GM21423 (cell line): ENCODE results near the gene GRIA4.
"Not testable (repeated sequence)": the region's sequence is repeated elsewhere in the genome, so short reads cannot be mapped to it uniquely, and the experiment has no call there.

Experiments used
- ATAC-seq: cut with Tn5 transposase; IDR thresholded peaks from one replicate; pipeline ENCODE4 v1.9.1; 2021; ENCODE audit warnings: mild to moderate bottlenecking, moderate library complexity; ENCODE audit not compliant: unreplicated experiment

Gene GRIA4

GRCh38 chr11:105783216-105783615 is 173.3 kb downstream of the GRIA4 start:
- ATAC-seq = no peak

- ATAC-seq = not testable (repeated sequence)
Observed at GRCh38 chr11:105785850-105786249, 176.0 kb downstream of the GRIA4 start.

- ATAC-seq = no peak
Observed at GRCh38 chr11:105786741-105787140, 176.9 kb downstream of the GRIA4 start.

GRCh38 chr11:105789579-105790420 is 179.9 kb downstream of the GRIA4 start:
- ATAC-seq = no peak

DNA sequence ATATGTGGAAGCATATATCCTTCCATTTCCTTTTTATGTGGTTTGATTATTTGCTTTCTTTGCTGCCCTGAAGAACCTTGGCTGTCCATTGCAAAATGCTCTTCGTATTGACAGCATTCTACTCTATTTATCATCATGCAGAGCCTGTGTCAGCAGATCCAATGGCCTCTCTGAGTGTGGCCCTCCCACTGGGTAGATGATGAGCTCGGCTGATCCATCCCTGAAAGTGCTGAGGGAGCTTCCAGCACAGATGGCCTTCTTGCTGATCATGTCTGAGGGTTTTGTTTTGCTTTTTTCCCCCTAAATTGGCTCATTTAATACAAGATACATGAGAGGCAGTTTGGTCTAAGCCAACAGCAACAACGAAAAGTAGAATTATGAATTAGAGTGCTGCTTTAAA is 181.0 kb downstream of the GRIA4 start:
- no peak for ATAC-seq

DNA sequence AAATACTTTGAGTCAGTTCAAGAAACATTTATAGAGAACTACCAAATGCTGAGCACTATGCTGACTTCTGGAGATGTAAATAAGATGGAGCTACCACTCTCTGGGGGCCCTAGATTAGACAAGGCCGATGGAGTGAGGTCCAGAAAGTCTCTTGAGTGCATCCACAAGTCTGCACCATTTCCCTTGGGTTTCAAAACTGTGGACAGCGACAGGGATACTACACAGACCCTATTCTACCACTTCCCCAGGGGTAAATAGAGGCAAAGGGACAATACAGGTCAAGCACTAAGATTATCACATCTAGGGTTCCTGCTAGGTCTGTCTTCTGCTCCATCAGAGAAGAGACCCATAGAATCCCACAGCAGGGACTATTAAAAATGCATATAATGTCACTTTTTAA is 183.2 kb downstream of the GRIA4 start:
- ATAC-seq = no peak

DNA sequence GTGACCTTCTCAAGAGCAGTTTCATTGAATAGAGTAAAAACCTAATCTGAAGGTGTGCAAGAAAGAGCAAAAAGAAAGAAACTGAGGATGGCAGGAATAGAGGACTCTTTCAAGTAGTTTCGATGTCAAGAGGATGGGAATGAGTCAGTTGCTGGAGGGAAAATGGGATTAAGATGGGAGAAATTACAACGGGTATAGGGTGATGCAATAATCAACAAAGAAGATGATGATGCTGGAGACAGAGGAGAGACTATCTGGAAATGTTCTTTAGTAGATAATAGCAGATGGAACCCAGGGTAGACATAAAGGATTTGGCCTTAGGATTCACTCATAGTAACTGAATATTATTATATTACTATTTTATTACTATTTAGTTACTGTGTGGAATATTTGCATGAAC is 189.4 kb downstream of the GRIA4 start:
- no peak for ATAC-seq

DNA sequence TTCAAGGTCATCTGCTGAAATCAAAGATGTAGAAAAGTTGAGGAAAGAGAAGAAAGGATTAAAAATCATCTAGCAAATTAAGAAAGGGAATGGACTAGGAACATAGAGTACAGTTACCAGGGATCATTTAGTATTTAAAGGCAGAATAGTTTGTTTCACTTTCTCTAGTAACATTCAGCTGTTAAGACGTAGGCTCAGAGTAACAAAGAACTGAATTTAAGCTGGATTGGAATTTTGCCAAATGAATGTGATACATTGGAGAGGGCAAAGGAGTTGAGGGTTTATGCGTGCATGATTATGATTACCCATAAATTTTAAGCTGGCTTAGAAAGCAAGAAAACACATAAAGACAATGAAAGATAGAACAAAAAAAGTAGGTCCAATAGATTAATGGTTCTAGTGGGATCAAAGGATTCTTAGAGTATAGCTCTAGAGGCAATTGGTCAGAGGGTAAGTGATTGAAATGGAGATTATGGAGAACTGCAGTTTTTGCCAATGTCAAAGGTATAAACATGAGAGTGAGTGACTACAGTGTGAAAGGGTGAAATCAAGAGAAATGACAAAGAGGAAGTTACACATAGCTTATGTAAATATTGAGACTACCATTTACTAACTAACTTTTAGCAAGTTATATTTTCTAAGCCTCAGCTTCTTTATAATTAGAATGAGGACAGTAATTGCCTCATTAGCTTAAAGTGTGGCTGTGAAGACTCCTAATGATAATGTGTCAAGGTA is 190.0 kb downstream of the GRIA4 start:
- no peak for ATAC-seq

DNA sequence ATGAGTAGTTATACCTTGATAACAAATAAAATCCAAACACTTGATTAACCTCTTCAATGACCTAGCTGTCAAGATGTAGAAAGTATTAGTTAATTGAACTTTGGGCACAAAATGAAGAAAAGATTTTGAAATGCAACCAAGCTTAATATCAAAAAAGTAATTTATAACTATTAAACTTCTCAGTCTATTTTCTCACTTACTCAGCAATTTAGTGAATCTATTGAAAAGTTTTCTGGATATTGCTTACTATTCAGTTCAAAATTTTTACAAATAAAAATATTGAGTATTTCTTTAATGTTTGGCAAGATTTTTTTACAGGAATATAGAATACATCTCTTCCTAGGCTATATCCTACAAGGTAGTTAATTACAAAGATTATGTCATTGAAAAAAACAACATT is 192.5 kb downstream of the GRIA4 start:
- no peak for ATAC-seq

DNA sequence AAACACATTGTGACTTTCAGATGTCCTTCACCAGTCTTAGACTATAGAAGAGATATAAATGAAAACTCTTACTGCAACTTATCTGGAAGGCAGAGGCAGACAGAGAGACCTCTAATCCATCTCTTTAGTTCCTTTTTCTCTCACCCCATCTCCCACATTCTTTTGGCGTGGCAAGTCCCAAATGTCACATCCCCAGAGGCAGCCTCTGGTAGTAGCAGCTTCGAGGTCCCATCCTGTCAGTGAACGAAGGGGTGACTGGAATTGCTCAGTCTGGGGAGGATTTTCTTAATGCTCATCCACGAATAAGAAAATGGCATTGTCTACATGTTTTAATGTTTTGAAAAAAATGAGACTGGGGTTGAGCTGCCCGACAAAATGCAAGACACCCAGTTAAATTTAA is 201.4 kb downstream of the GRIA4 start:
- no peak for ATAC-seq

GRCh38 chr11:105821372-105821771 is 211.5 kb downstream of the GRIA4 start:
- ATAC-seq = no peak

GRCh38 chr11:105821781-105822180 is 211.9 kb downstream of the GRIA4 start:
- no peak for ATAC-seq

- no peak for ATAC-seq
Observed at GRCh38 chr11:105823495-105824033, 213.7 kb downstream of the GRIA4 start.

DNA sequence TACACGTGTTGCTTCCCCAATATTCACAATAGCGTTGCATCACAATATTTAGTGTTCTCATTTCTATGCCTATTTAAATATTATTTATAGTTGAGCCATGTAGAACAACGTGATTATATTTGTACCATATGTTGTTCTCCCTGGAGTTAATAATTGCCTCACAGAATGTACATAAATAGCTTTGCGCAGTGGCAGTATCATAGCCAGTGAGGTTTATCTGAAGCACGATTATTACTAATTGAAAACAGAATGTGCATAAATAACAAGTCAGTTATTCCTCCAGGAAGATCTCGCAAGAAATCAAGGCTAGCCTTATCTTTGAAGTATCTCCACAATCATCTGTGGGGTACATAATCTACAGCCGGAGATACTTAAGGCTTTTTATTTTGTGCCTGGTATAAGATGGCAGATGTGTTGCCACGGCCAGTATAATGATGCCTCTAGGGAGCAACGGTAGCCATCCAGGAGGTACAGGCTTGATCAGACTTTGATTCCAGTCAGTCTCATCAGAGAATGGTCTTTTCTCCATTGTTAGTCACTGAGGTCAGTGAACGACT is 214.7 kb downstream of the GRIA4 start:
- no peak for ATAC-seq

GRCh38 chr11:105825141-105825540 is 215.3 kb downstream of the GRIA4 start:
- no peak for ATAC-seq

- ATAC-seq = no peak
Observed at GRCh38 chr11:105827906-105828305, 218.0 kb downstream of the GRIA4 start.

DNA sequence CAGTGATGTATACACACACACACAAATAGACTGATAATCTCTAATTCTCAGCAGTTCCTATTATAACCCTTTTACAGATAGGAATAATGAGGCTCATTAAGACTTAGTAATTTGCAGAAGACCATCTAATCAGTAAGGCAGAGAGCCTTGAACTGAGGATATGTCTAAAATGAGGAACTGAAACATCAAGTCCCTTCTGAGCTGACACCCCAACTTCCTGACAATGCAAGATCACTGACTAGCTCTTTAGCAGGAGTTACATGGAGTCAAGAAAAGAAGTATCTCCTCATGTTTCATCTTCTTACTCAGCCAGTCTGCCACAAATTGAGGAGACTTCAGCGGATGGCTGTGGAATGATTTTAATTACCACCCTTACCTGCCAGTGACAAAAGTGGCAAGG is 219.2 kb downstream of the GRIA4 start:
- ATAC-seq = peak; percentile 96

DNA sequence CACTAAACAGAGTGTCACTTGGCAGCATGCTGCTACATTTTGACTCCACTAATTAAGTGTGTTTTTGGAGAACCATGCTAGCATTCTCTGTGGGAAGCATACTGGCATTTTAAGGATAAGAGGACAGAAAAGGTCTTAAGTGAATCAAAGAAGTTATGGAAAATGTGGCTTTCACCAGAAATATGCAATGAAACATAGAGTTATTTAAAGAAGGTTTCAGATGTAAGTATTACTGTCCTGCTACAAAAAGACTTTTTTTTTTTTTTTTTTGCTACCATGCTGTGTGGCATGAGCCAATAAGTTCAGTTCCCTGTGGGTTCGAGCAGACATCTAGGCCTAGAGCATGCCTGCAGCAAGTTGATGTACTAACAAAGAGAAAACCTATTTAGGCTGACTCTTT is 224.6 kb downstream of the GRIA4 start:
- no peak for ATAC-seq

- no peak for ATAC-seq
Observed at GRCh38 chr11:105838668-105839384, 229.0 kb downstream of the GRIA4 start.

DNA sequence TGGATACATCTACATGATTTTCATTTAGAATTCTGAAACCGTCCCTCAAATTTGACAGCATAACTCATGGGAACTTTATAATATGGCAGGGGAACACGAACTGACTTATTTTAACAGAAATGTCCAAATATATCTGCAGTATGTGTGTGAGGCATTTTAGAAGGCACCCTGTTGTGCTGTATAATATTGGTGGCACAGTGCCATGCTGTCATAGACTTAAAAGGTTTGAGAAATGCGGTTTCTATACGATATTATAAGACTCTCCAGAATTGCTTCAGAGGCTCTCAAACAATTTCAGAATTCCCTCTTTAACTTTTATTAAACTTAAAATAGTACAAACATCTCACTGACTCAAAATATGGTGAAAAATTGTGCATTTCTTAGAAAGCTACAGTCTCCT is 230.5 kb downstream of the GRIA4 start:
- no peak for ATAC-seq

GRCh38 chr11:105852403-105852802 is 242.5 kb downstream of the GRIA4 start:
- ATAC-seq = no peak
